Measurements from ENCODE around the gene MACROD2.

MACROD2 gene

GRCh38 chr20:15918631-15919030 is 1923.3 kb downstream of the MACROD2 start:
- no peak overlapping the region for H3K4me2 ChIP-seq (ENCODE audit: low read depth, low read length, poor library complexity, severe bottlenecking)
- no peaks in the 10 kb centered on the region for H3K9me2 ChIP-seq (replicated peaks; ENCODE audit: insufficient read depth, low read length)
- H3K79me2 ChIP-seq (ENCODE audit: insufficient read depth, low read length), result no peaks in the 10 kb centered on the region
- no peak overlapping the region for H3K4me3 ChIP-seq (ENCODE audit: insufficient read depth, low read length, poor library complexity, severe bottlenecking)
- H3K27ac ChIP-seq (ENCODE audit: low read depth, low read length), result no peak overlapping the region
- no peak overlapping the region for H2AFZ ChIP-seq (ENCODE audit: low read depth, low read length, severe bottlenecking)
- no peaks in the 10 kb centered on the region for H3K36me3 ChIP-seq (ENCODE audit: low read length)
- TF ChIP-seq EZH2phosphoT487 (conservative IDR thresholded peaks at IDR 0.05; ENCODE audit: low read length), result no peak
- no peak for TF ChIP-seq CTCF (IDR thresholded peaks at IDR 0.05; ENCODE audit: insufficient read depth, low read length, poor library complexity, severe bottlenecking)
- no peaks in the 10 kb centered on the region for H3K9me3 ChIP-seq (ENCODE audit: insufficient read depth, low read length)
- no peaks in the 10 kb centered on the region for H3F3A ChIP-seq (ENCODE audit: insufficient read depth)
- no peaks in the 10 kb centered on the region for H3K27me3 ChIP-seq (ENCODE audit: low read length)
- H4K20me1 ChIP-seq (ENCODE audit: low read depth, low read length), result no peaks in the 10 kb centered on the region
- no peak overlapping the region for H3K9ac ChIP-seq (ENCODE audit: low read length)

GRCh38 chr20:15919118-15919517 is 1923.8 kb downstream of the MACROD2 start:
- Histone ChIP-seq H3K36me3 (ENCODE audit: low read length) (no peaks in the 10 kb centered on the region), H3K9ac (ENCODE audit: low read length) (no peak overlapping the region), H3K4me3 (ENCODE audit: insufficient read depth, low read length, poor library complexity, severe bottlenecking) (no peak overlapping the region), H3K27me3 (ENCODE audit: low read length) (no peaks in the 10 kb centered on the region), H4K20me1 (ENCODE audit: low read depth, low read length) (no peaks in the 10 kb centered on the region), H2AFZ (ENCODE audit: low read depth, low read length, severe bottlenecking) (no peak overlapping the region), H3K27ac (ENCODE audit: low read depth, low read length) (no peak overlapping the region), H3K4me2 (ENCODE audit: low read depth, low read length, poor library complexity, severe bottlenecking) (no peak overlapping the region), H3K9me2 (replicated peaks; ENCODE audit: insufficient read depth, low read length) (no peaks in the 10 kb centered on the region), H3K9me3 (ENCODE audit: insufficient read depth, low read length) (no peaks in the 10 kb centered on the region), H3K79me2 (ENCODE audit: insufficient read depth, low read length) (no peaks in the 10 kb centered on the region), H3F3A (ENCODE audit: insufficient read depth) (no peaks in the 10 kb centered on the region)
- no peak for TF ChIP-seq CTCF (IDR thresholded peaks at IDR 0.05; ENCODE audit: insufficient read depth, low read length, poor library complexity, severe bottlenecking)
- no peak for TF ChIP-seq EZH2phosphoT487 (conservative IDR thresholded peaks at IDR 0.05; ENCODE audit: low read length)

GRCh38 chr20:15921930-15922329 is 1926.6 kb downstream of the MACROD2 start:
- Histone ChIP-seq H3K4me3 (ENCODE audit: insufficient read depth, low read length, poor library complexity, severe bottlenecking) (no peak overlapping the region), H2AFZ (ENCODE audit: low read depth, low read length, severe bottlenecking) (no peak overlapping the region), H3K9me3 (ENCODE audit: insufficient read depth, low read length) (no peaks in the 10 kb centered on the region), H3K9me2 (replicated peaks; ENCODE audit: insufficient read depth, low read length) (no peaks in the 10 kb centered on the region), H3K79me2 (ENCODE audit: insufficient read depth, low read length) (no peaks in the 10 kb centered on the region), H3K4me2 (ENCODE audit: low read depth, low read length, poor library complexity, severe bottlenecking) (no peak overlapping the region), H3K9ac (ENCODE audit: low read length) (no peak overlapping the region), H3K27ac (ENCODE audit: low read depth, low read length) (no peak overlapping the region), H3K27me3 (ENCODE audit: low read length) (no peaks in the 10 kb centered on the region), H3K36me3 (ENCODE audit: low read length) (no peaks in the 10 kb centered on the region), H3F3A (ENCODE audit: insufficient read depth) (no peaks in the 10 kb centered on the region), H4K20me1 (ENCODE audit: low read depth, low read length) (no peaks in the 10 kb centered on the region)
- TF ChIP-seq CTCF (IDR thresholded peaks at IDR 0.05; ENCODE audit: insufficient read depth, low read length, poor library complexity, severe bottlenecking) (no peak), EZH2phosphoT487 (conservative IDR thresholded peaks at IDR 0.05; ENCODE audit: low read length) (no peak)
